ENCODE data around the gene ISLR. TPM values are rescaled to one million over a fixed set of nuclear protein-coding genes. Genes with fewer than 3 reads are reported as not detected.

ISLR gene
- total and polyA plus RNA-seq, 2 of the 8 experiments (the other 6 are each of a cell fraction or from before 2014, with no cell fraction given) = 0.29 to 0.35 TPM

DNA sequence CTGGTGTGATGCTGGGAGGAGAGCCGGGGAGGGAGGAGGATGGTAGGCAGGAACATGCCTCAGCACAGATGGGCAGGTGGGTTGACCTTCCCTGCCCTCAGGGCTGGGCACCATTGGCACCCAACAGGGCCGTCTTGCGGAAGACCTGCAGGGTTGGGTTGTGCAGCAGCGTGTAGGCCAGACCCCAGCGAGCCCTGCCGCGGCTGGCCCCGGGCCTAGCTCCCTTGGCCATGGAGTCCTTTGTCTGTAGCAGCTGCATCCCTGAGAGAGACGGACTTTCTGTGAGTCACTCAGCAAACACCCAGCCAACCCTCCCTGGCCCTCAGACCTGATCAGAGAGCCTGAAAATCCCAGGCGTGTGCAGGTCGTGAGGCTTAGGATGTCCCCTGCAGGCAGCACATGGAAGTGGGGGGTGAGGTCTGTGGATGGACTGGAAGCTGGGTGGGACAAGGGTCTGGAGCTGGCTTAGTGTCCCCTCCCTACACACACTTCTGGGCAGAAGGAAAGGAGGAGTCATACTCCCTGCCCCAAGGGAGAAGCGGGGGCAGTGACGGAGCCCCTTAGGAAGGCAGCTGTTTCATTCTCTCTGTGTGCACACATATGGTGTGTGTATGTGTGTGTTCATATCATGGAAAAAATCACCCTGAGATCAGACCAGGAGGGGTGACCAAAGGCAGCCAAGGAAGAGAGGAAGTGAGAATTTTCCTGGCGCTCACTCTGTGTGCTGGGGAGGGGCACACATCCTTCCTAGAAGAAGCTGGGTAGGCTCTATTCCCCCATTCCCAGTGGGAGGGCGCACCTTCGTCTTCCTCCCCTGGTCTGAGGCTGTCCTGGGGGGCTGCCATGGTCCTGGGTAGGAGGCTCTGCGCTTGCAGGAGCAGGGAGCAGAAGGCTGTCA lies 6.7 kb downstream of the ISLR start:
- Histone ChIP-seq H3K56ac (replicated peaks; ENCODE audit: insufficient read length, low read depth, low read length) (no peak overlapping the region), H3K9me3 (ENCODE audit: insufficient read depth in 2 of 2, low read depth in 1 of 2, low read length in 1 of 2) (no peaks in the 10 kb centered on the region), H2BK20ac (ENCODE audit: low read length) (no peak overlapping the region), H2AK5ac (ENCODE audit: low read depth, low read length) (no peak overlapping the region), H3K9ac (replicated peaks in 1 of 4; ENCODE audit: extremely low read depth in 1 of 4, low read depth in 3 of 4, low read length in 3 of 4) (no peak overlapping the region), H2BK12ac (ENCODE audit: low read depth, low read length) (0 out of 2 replicates have a peak overlapping the region, but pooled peaks have one; percentile 27), H4K91ac (replicated peaks; ENCODE audit: insufficient read length, low read length) (no peak overlapping the region), H2BK120ac (replicated peaks; ENCODE audit: low read depth, low read length) (no peak overlapping the region), H3K27me3 (replicated peaks in 1 of 4; ENCODE audit: control insufficient read depth in 3 of 4, extremely low read depth in 1 of 4, insufficient read depth in 3 of 4, low read length in 3 of 4) (no peaks in the 10 kb centered on the region; a peak in 2 of 7 replicates), H3K4me2 (ENCODE audit: insufficient read depth in 1 of 2, low read depth in 2 of 2, low read length in 2 of 2) (no peak overlapping the region), H3K27ac (ENCODE audit: low read depth, low read length) (no peak overlapping the region), H3K18ac (ENCODE audit: extremely low read depth, low read length) (no peak overlapping the region), H3K23me2 (ENCODE audit: low read depth, low read length) (no peaks in the 10 kb centered on the region), H3K79me2 (ENCODE audit: control insufficient read depth in 1 of 2, insufficient read depth in 2 of 2, low read length in 2 of 2) (no peaks in the 10 kb centered on the region), H3K36me3 (ENCODE audit: control insufficient read depth in 2 of 4, insufficient read depth in 4 of 4, low read length in 3 of 4) (no peaks in the 10 kb centered on the region), H3K4me1 (replicated peaks in 1 of 4; ENCODE audit: control insufficient read depth in 3 of 4, insufficient read depth in 4 of 4, low read length in 3 of 4) (peaks cover 0 to 6% (median 1%) of the 10 kb centered on the region in 4 experiments; a peak in 3 of 7 replicates), H3K4me3 (ENCODE audit: extremely low read depth in 1 of 4, insufficient read depth in 2 of 4, low read depth in 3 of 4, low read length in 4 of 4) (no peak overlapping the region), H2AFZ (ENCODE audit: low read length) (no peak overlapping the region), H2BK15ac (ENCODE audit: low read length) (0 out of 2 replicates have a peak overlapping the region, but pooled peaks have one; percentile 29), H3K23ac (ENCODE audit: insufficient read length) (no peak overlapping the region), H3K4ac (replicated peaks; ENCODE audit: insufficient read length, low read depth, low read length) (no peak overlapping the region), H2BK5ac (ENCODE audit: low read depth, low read length) (no peak overlapping the region), H4K20me1 (replicated peaks in 1 of 2; ENCODE audit: control insufficient read depth in 1 of 2, insufficient read depth in 2 of 2, low read length in 2 of 2) (peaks cover 2% of the 10 kb centered on the region in 2 experiments), H3K79me1 (ENCODE audit: low read depth, low read length) (no peaks in the 10 kb centered on the region; the same call in 1 of the 2 replicates), H4K5ac (ENCODE audit: insufficient read length, low read depth, low read length) (no peak overlapping the region), H4K8ac (ENCODE audit: extremely low read depth, insufficient read depth, low read length) (peak overlapping the region; percentile 48; the same call in 1 of the 2 replicates), H3K14ac (ENCODE audit: insufficient read length) (no peak overlapping the region)
- no peak for FAIRE-seq
- TF ChIP-seq RAD21 (IDR thresholded peaks at IDR 0.05 in 1 of 2, conservative IDR thresholded peaks at IDR 0.05 in 1 of 2; ENCODE audit: low read depth in 2 of 2, low read length in 2 of 2) (peak in 1 of 2 experiments; percentile 8; a peak in 1 of 4 replicates), RXRA (IDR thresholded peaks at IDR 0.05; ENCODE audit: insufficient read depth, low read depth, low read length) (no peak), EP300 (IDR thresholded peaks at IDR 0.05; ENCODE audit: borderline replicate concordance in 1 of 2, low read depth in 2 of 2, low read length in 2 of 2) (no peak)
- TF ChIP-seq, protein P1, sequence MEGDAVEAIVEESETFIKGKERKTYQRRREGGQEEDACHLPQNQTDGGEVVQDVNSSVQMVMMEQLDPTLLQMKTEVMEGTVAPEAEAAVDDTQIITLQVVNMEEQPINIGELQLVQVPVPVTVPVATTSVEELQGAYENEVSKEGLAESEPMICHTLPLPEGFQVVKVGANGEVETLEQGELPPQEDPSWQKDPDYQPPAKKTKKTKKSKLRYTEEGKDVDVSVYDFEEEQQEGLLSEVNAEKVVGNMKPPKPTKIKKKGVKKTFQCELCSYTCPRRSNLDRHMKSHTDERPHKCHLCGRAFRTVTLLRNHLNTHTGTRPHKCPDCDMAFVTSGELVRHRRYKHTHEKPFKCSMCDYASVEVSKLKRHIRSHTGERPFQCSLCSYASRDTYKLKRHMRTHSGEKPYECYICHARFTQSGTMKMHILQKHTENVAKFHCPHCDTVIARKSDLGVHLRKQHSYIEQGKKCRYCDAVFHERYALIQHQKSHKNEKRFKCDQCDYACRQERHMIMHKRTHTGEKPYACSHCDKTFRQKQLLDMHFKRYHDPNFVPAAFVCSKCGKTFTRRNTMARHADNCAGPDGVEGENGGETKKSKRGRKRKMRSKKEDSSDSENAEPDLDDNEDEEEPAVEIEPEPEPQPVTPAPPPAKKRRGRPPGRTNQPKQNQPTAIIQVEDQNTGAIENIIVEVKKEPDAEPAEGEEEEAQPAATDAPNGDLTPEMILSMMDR (IDR thresholded peaks at IDR 0.05; ENCODE audit: control extremely low read depth in 1 of 3, insufficient read depth in 1 of 3, low read depth in 1 of 3, low read length in 3 of 3) = peak in 1 of 3 experiments; percentile 19; a peak in 1 of 4 replicates
- ChIA-PET POLR2A (ENCODE audit: partially characterized antibody) (interaction anchor here (0.7 to 2.7 kb wide), 6 partner anchors 10 to 41 kb away, joined by 3 to 6 read pairs (median 4); no protein-coding TSS in a partner anchor), CTCF (ENCODE audit: partially characterized antibody) (interaction anchor here (0.7 to 2.9 kb wide), 9 partner anchors 10 to 141 kb away, joined by 3 to 12 read pairs (median 4); no protein-coding TSS in a partner anchor)
- 88% methylated on average over 13 of the region's 17 CpGs; no CpG with 5 or more reads in 1 of the 2 experiments for WGBS, 2 experiments (ENCODE audit: extremely low coverage in 1 of 2, insufficient coverage in 1 of 2, insufficient read length in 1 of 2, insufficient replicate concordance in 2 of 2, low coverage in 1 of 2, low lambda C conversion rate in 2 of 2, missing lambda C conversion rate in 1 of 2)
- DNase-seq (ENCODE audit: low read depth in 1 of 2, low spot score in 2 of 2) = no peak

Data from H1 (cell line).